HCT116 (cell line): Measurements from ENCODE around the gene KLHDC7A. TPM values are rescaled to one million over a fixed set of nuclear protein-coding genes. Genes with fewer than 3 reads are reported as not detected.

Source experiments
- ATAC-seq: fragments of 200-7000 bp; cut with Tn5 transposase; 2 replicates; pipeline ENCODE4 v1.9.1; 2020; ENCODE audit warnings: mild to moderate bottlenecking, moderate library complexity
- Bru-seq: library from RNA; stranded (reverse); fragments of 400-500 nt; gene quantifications from one replicate; lab custom pipeline; 2021; lab: Mats Ljungman, UMichigan
- BruChase-seq, 2 experiments: library from RNA; stranded (reverse); fragments of 400-500 nt; gene quantifications; one replicate each; lab custom pipeline; 2021; lab: Mats Ljungman, UMichigan
- BruUV-seq: library from RNA; stranded (reverse); fragments of 400-500 nt; replicated peaks from 2 replicates; lab custom pipeline; 2021; lab: Mats Ljungman, UMichigan
- CTCF ChIA-PET: fragments of 300-600 bp; sonication (Branson Sonifier 250); formaldehyde crosslinking; loops from one replicate; lab custom pipeline; 2021; ENCODE audit warnings: antibody characterized with exemption; lab: Charles Lee
- POLR2A ChIA-PET: fragments of 300-600, 350-600 bp; sonication (Branson Sonifier 250); formaldehyde crosslinking; loops from one replicate; lab custom pipeline; 2021; ENCODE audit warnings: antibody characterized with exemption; lab: Charles Lee
- RAD21 ChIA-PET, 2 experiments: fragments of 300-600 bp; sonication (Branson Sonifier 250); formaldehyde crosslinking; loops; one replicate each; lab custom pipeline; 2023; ENCODE audit warnings: low total read pairs in 2 of 2; ENCODE audit not compliant: uncharacterized antibody in 2 of 2, unreplicated experiment in 2 of 2, low non-redundant PET in 1 of 2; lab: Charles Lee
- DNase-seq: peaks from one replicate; pipeline ENCODE4 v3.0.0-alpha.2; 2010; ENCODE audit warnings: low read depth, low spot score
- H2AFZ ChIP-seq: fragments of 200-600 bp; shearing (Covaris generic), sonication (generic); 2 replicates; pipeline ENCODE4 v1.6.1; 2017; ENCODE audit warnings: low read depth, mixed run types, mixed read lengths, antibody characterized with exemption, low read length; ENCODE audit not compliant: poor library complexity, severe bottlenecking
- H3K27ac ChIP-seq: 2 replicates; pipeline ENCODE4 v1.5.1; 2012; ENCODE audit warnings: low read depth, low read length
- H3K27me3 ChIP-seq: fragments of 200-600 bp; sonication (generic); 2 replicates; pipeline ENCODE4 v1.6.1; 2016; ENCODE audit warnings: mixed run types, low read length, mixed read lengths; ENCODE audit not compliant: insufficient read depth
- H3K36me3 ChIP-seq, 2 experiments: fragments of 200-500 bp in 1 of 2; fragments of 200-600 bp in 1 of 2; sonication (Bioruptor generic) in 1 of 2; sonication (generic) in 1 of 2; 2 replicates each; pipeline versions ENCODE4 v1.5.1 to v1.6.1; 2014 to 2016; ENCODE audit warnings: low read length in 2 of 2, inconsistent platforms in 1 of 2, mixed read lengths in 1 of 2, mixed run types in 1 of 2; ENCODE audit not compliant: insufficient read depth in 2 of 2, control insufficient read depth in 1 of 2
- H3K4me1 ChIP-seq, 2 experiments: fragments of 200-600 bp in 1 of 2; sonication (generic) in 1 of 2; 2 replicates each; pipeline versions ENCODE4 v1.5.1 to v1.6.1; 2012 to 2017; ENCODE audit warnings: low read length in 2 of 2, inconsistent platforms in 1 of 2, mild to moderate bottlenecking in 1 of 2, mixed read lengths in 1 of 2, mixed run types in 1 of 2, moderate library complexity in 1 of 2; ENCODE audit not compliant: insufficient read depth in 2 of 2, control insufficient read depth in 1 of 2
- H3K4me2 ChIP-seq: fragments of 200-600 bp; sonication (generic); 2 replicates; pipeline ENCODE4 v1.6.1; 2017; ENCODE audit warnings: mixed run types, low read length, mixed read lengths
- H3K4me3 ChIP-seq, 2 experiments: fragments of 200-600 bp in 1 of 2; sonication (generic) in 1 of 2; replicated peaks in 1 of 2; 2 replicates each; pipeline ENCODE4 v1.5.1; 2011 to 2016; ENCODE audit warnings: low read length in 2 of 2, control low read depth in 1 of 2, low read depth in 1 of 2, mild to moderate bottlenecking in 1 of 2, mixed read lengths in 1 of 2, mixed run types in 1 of 2
- H3K79me2 ChIP-seq: fragments of 200-600 bp; sonication (generic); 2 replicates; pipeline ENCODE4 v1.6.1; 2017; ENCODE audit warnings: mild to moderate bottlenecking, mixed run types, low read length, moderate library complexity, mixed read lengths; ENCODE audit not compliant: insufficient read depth
- H3K9ac ChIP-seq: fragments of 200-600 bp; sonication (generic); 2 replicates; pipeline ENCODE4 v1.6.1; 2016; ENCODE audit warnings: low read length, mixed read lengths
- H3K9me2 ChIP-seq: fragments of 200-600 bp; sonication (generic), shearing (Covaris generic); 2 replicates; pipeline ENCODE4 v1.6.1; 2017; ENCODE audit warnings: mixed run types, mild to moderate bottlenecking, moderate library complexity; ENCODE audit not compliant: insufficient read depth
- H3K9me3 ChIP-seq, 2 experiments: fragments of 200-500 bp in 1 of 2; fragments of 200-600 bp in 1 of 2; sonication (Bioruptor generic) in 1 of 2; sonication (generic) in 1 of 2; 2 replicates each; pipeline ENCODE4 v1.6.1; 2014 to 2017; ENCODE audit warnings: low read length in 2 of 2, mixed read lengths in 2 of 2, inconsistent platforms in 1 of 2, low read depth in 1 of 2, mild to moderate bottlenecking in 1 of 2, mixed run types in 1 of 2, moderate library complexity in 1 of 2; ENCODE audit not compliant: control insufficient read depth in 1 of 2, insufficient read depth in 1 of 2
- H4K20me1 ChIP-seq: fragments of 200-600 bp; sonication (generic), shearing (Covaris generic); 2 replicates; pipeline ENCODE4 v1.6.1; 2017; ENCODE audit warnings: mixed run types, mild to moderate bottlenecking, moderate library complexity; ENCODE audit not compliant: insufficient read depth
- EZH2 ChIP-seq: fragments of 200-600 bp; sonication (generic); IDR thresholded peaks from 2 replicates; pipeline ENCODE4 v1.6.1; 2017; ENCODE audit warnings: antibody characterized with exemption, mixed run types
- EZH2phosphoT487 ChIP-seq: fragments of 200-600 bp; IDR thresholded peaks from 2 replicates; pipeline ENCODE4 v1.6.1; 2018; ENCODE audit warnings: antibody characterized with exemption, borderline replicate concordance
- FOSL1 ChIP-seq: IDR thresholded peaks from 2 replicates; pipeline ENCODE4 v1.6.1; 2012; ENCODE audit warnings: low read depth
- POLR2A ChIP-seq: IDR thresholded peaks from 2 replicates; pipeline ENCODE4 v1.7.0; 2011; ENCODE audit warnings: borderline replicate concordance; ENCODE audit not compliant: insufficient read depth, insufficient read length; ENCODE audit errors: extremely low read depth
- SIN3A ChIP-seq: IDR thresholded peaks from 2 replicates; pipeline ENCODE4 v1.6.1; 2012; ENCODE audit warnings: low read depth
- SP1 ChIP-seq: IDR thresholded peaks from 2 replicates; pipeline ENCODE4 v1.6.1; 2012; ENCODE audit warnings: low read depth
- SRF ChIP-seq: IDR thresholded peaks from 2 replicates; pipeline ENCODE4 v1.6.1; 2012; ENCODE audit warnings: low read depth
- ZNF274 ChIP-seq: fragments of 200-500 bp; sonication (Bioruptor generic); IDR thresholded peaks from 2 replicates; pipeline ENCODE4 v1.6.1; 2014; ENCODE audit warnings: mild to moderate bottlenecking, low read depth, low read length, inconsistent platforms
- intact Hi-C: fragments of 100-400 bp; cut with micrococcal nuclease; formaldehyde crosslinking; loops from 2 replicates; pipeline ENCODE4 v1.10.0; 2022
- long read RNA-seq: library from polyadenylated mRNA; unstranded; transcript quantifications from one replicate; pipeline ENCODE4 v2.0.0, GENCODE V29; 2021; ENCODE audit not compliant: unreplicated experiment
- polyA plus RNA-seq: library from polyadenylated mRNA; unstranded; fragments of >200 nt; gene quantifications from 2 replicates; pipeline ENCODE4 v1.2.1, GENCODE V29; 2012; ENCODE audit warnings: missing spikeins
- total RNA-seq: library from RNA; stranded (reverse); gene quantifications from one replicate; pipeline ENCODE4 v1.2.1, GENCODE V29; 2021; ENCODE audit not compliant: unreplicated experiment
- TF ChIP-seq, protein P1 (sequence below): IDR thresholded peaks from 2 replicates; pipeline ENCODE4 v1.6.1; 2012
- TF ChIP-seq, protein P2 (sequence below): IDR thresholded peaks from 2 replicates; pipeline ENCODE4 v1.6.1; 2012
- TF ChIP-seq, protein P3 (sequence below): IDR thresholded peaks from 2 replicates; pipeline ENCODE4 v1.6.1; 2011; ENCODE audit warnings: mild to moderate bottlenecking, low read length, moderate library complexity; ENCODE audit not compliant: insufficient replicate concordance; ENCODE audit errors: extremely low read depth

The KLHDC7A gene
- total RNA-seq (0.30 TPM), Bru-seq, nascent RNA (percentile 15 among the genes with signal in this experiment), BruChase-seq, experiment 1, labeled RNA remaining after a 6-hour chase (not detected), BruChase-seq, experiment 2, labeled RNA remaining after a 2-hour chase (percentile 21 among the genes with signal in this experiment)
- polyA plus RNA-seq: 0.04 and 0.09 TPM in 2 replicates
- long read RNA-seq: 0 reads

DNA sequence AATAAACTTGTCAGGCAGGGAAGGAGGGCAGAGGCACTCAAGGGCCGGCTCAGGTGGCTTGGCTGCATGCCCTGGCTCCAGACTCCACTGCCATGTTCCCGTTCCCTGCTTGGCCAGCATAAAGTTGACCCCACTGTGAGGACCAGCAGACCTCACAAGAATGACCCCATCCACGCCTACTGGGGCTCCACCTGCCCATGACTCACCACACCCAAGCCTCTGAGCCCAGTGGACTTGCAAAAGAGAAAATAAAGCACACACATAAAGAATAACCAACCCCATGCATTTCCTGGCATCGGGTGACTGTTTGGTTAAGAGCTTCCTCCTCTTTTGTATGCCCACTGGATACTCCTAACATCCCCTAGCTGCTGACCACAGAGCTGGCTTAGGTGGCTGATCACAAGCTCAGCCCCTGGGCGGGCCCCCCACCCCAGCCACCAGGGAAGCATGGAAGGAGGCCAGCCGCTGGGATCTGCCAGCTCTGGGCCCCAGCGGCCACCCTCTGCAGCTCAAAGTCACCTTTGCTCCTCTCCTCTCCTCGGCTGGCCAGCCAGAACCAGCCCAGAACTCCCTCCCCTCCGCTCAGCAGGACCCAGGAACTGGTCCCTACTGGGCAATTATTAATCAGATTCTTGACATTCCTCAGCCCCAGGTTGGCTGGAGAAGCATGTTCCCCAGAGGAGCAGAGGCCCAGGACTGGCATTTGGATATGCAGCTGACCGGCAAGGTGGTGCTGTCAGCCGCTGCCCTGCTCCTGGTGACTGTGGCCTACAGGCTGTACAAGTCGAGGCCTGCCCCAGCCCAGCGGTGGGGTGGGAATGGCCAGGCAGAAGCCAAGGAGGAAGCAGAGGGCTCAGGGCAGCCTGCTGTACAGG lies at the start of gene KLHDC7A:
TSS of gene KLHDC7A (plus strand) at position 616 of the 875 bp plus-strand sequence. CDS start at position 668, 52 bp downstream.
- H3K27me3 ChIP-seq: no peaks in the 10 kb centered on the region
- TF ChIP-seq SP1 (no peak), SIN3A (no peak), FOSL1 (no peak), EZH2phosphoT487 (no peak), ZNF274 (no peak), SRF (no peak), POLR2A (no peak), EZH2 (no peak)
- TF ChIP-seq, protein P1, sequence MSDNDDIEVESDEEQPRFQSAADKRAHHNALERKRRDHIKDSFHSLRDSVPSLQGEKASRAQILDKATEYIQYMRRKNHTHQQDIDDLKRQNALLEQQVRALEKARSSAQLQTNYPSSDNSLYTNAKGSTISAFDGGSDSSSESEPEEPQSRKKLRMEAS: no peak
- TF ChIP-seq, protein P2, sequence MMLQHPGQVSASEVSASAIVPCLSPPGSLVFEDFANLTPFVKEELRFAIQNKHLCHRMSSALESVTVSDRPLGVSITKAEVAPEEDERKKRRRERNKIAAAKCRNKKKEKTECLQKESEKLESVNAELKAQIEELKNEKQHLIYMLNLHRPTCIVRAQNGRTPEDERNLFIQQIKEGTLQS: no peak
- TF ChIP-seq, protein P3, sequence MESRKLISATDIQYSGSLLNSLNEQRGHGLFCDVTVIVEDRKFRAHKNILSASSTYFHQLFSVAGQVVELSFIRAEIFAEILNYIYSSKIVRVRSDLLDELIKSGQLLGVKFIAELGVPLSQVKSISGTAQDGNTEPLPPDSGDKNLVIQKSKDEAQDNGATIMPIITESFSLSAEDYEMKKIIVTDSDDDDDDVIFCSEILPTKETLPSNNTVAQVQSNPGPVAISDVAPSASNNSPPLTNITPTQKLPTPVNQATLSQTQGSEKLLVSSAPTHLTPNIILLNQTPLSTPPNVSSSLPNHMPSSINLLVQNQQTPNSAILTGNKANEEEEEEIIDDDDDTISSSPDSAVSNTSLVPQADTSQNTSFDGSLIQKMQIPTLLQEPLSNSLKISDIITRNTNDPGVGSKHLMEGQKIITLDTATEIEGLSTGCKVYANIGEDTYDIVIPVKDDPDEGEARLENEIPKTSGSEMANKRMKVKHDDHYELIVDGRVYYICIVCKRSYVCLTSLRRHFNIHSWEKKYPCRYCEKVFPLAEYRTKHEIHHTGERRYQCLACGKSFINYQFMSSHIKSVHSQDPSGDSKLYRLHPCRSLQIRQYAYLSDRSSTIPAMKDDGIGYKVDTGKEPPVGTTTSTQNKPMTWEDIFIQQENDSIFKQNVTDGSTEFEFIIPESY: no peak
- H3K4me3 ChIP-seq: peak within 1 kb of the TSS in 1 of 2 experiments; percentile 12; a peak in 1 of 4 replicates
- H3K9me2 ChIP-seq: no peaks in the 10 kb centered on the region
- H4K20me1 ChIP-seq: no peaks in the 10 kb centered on the region
- peak within 1 kb of the TSS; percentile 31; the same call in 1 of the 2 replicates for H3K27ac ChIP-seq
- H2AFZ ChIP-seq: peak within 1 kb of the TSS; percentile 43
- H3K9ac ChIP-seq: no peak within 1 kb of the TSS
- H3K79me2 ChIP-seq: no peaks in the 10 kb centered on the region
- ChIA-PET CTCF (interaction anchor here (0.6 to 1.2 kb wide), 3 partner anchors 76 to 101 kb away, joined by 3 to 5 read pairs (median 3); no protein-coding TSS in a partner anchor), RAD21 (no interaction called here), POLR2A (no interaction called here)
- H3K9me3 ChIP-seq: no peaks in the 10 kb centered on the region
- intact Hi-C loops: no loop called here
- peak within 1 kb of the TSS; percentile 68 for H3K4me2 ChIP-seq
- peaks cover 17% of the 10 kb centered on the region in 2 experiments for H3K4me1 ChIP-seq
- H3K36me3 ChIP-seq: no peaks in the 10 kb centered on the region
- DNase-seq (no peak), ATAC-seq (peak; percentile 91)
- no TSS peak for BruUV-seq
